NCI-H2029 treated with DMSO at 0.1 percent for 48 hours (cell line): ENCODE results near the gene CLIC3.

ENCODE experiments used
- DNase-seq: peaks from one replicate; lab custom pipeline; 2025; lab: John Stamatoyannopoulos, UW

CLIC3 gene

GRCh38 chr9:137000177-137000930 lies 4.0 kb upstream of the CLIC3 start:
- no peak for DNase-seq

GRCh38 chr9:136997830-136998234 lies 1.5 kb upstream of the CLIC3 start:
- no peak for DNase-seq

- no peak for DNase-seq
These were observed 1.0 kb upstream of the CLIC3 start for GRCh38 chr9:136997371-136997770.

GRCh38 chr9:136995772-136996311 lies 526 bp downstream of the CLIC3 start:
- peak; percentile 58 for DNase-seq

GRCh38 chr9:136995362-136995761 lies 1.0 kb downstream of the CLIC3 start:
- DNase-seq = no peak

- no peak for DNase-seq
These were observed 1.5 kb downstream of the CLIC3 start for GRCh38 chr9:136994888-136995230.

- no peak for DNase-seq
These were observed 2.0 kb downstream of the CLIC3 start for GRCh38 chr9:136994180-136994887.

- DNase-seq = no peak
These were observed 3.5 kb downstream of the CLIC3 start for GRCh38 chr9:136992819-136993369.

GRCh38 chr9:136991993-136992818 lies 4.2 kb downstream of the CLIC3 start, which contains the start of gene PAXX:
Gene PAXX (plus strand): TSS chr9:136992422. CDS start chr9:136992444, 22 bp downstream.
- DNase-seq = peak; percentile 31

GRCh38 chr9:136990242-136990911 lies 6.0 kb downstream of the CLIC3 start:
- no peak for DNase-seq

- no peak for DNase-seq
These were observed 7.5 kb downstream of the CLIC3 start for GRCh38 chr9:136988872-136989271.

GRCh38 chr9:136985853-136986252 lies 10.5 kb downstream of the CLIC3 start:
- no peak for DNase-seq

- DNase-seq = no peak
These were observed 11.3 kb downstream of the CLIC3 start for GRCh38 chr9:136985027-136985602.

GRCh38 chr9:136984464-136985026 lies 11.8 kb downstream of the CLIC3 start:
- DNase-seq = no peak

- no peak for DNase-seq
These were observed 12.6 kb downstream of the CLIC3 start for GRCh38 chr9:136983656-136984314.

- DNase-seq = no peak
These were observed 13.2 kb downstream of the CLIC3 start for GRCh38 chr9:136983167-136983566.

- no peak for DNase-seq
These were observed 13.9 kb downstream of the CLIC3 start, which contains the start of gene LCNL1 for GRCh38 chr9:136982232-136983051. Gene LCNL1 (plus strand): TSS chr9:136982993. CDS start chr9:136983587, 594 bp downstream.

GRCh38 chr9:136981588-136982231 lies 14.7 kb downstream of the CLIC3 start:
- DNase-seq = no peak
